Activated CD4-positive, alpha-beta T cell treated with anti-CD3 and anti-CD28 coated beads, Interleukin-2, Interleukin-6, amounts not matched to agents 100 ng/mL and 50 ng/mL, durations not matched to agents 16 hours and 8 hours (primary cell): ENCODE measurements around the gene GNB5.
"Not testable (repeated sequence)": the region's sequence is repeated elsewhere in the genome, so short reads cannot be mapped to it uniquely, and the experiment has no call there.

Source experiments
- DNase-seq: peaks from one replicate; pipeline ENCODE4 v3.0.0-alpha.2; 2020

GNB5 gene

GRCh38 chr15:52086011-52086786 is 105.0 kb downstream of the GNB5 start:
- no peak for DNase-seq

GRCh38 chr15:52085299-52085698 is 105.9 kb downstream of the GNB5 start:
- DNase-seq: no peak

GRCh38 chr15:52083603-52084002 is 107.6 kb downstream of the GNB5 start:
- DNase-seq: no peak

GRCh38 chr15:52083037-52083359 is 108.2 kb downstream of the GNB5 start:
- DNase-seq: not testable (repeated sequence)

- DNase-seq: no peak
These were observed 108.8 kb downstream of the GNB5 start for GRCh38 chr15:52082197-52083036.

- DNase-seq: no peak
These were observed 110.3 kb downstream of the GNB5 start for GRCh38 chr15:52080706-52081392.

- DNase-seq: no peak
These were observed 111.2 kb downstream of the GNB5 start for GRCh38 chr15:52080031-52080430.

GRCh38 chr15:52078876-52079700 is 112.1 kb downstream of the GNB5 start:
- peak; percentile 91 for DNase-seq

- DNase-seq: no peak
These were observed 112.9 kb downstream of the GNB5 start for GRCh38 chr15:52078197-52078875.

GRCh38 chr15:52076889-52077781 is 114.1 kb downstream of the GNB5 start:
- peak; percentile 62 for DNase-seq

- DNase-seq: no peak
These were observed 119.6 kb downstream of the GNB5 start for GRCh38 chr15:52071570-52071969.

GRCh38 chr15:52069559-52069958 is 121.6 kb downstream of the GNB5 start:
- no peak for DNase-seq

GRCh38 chr15:52068004-52068615 is 123.1 kb downstream of the GNB5 start:
- no peak for DNase-seq

GRCh38 chr15:52067545-52067926 is 123.7 kb downstream of the GNB5 start:
- no peak for DNase-seq

- no peak for DNase-seq
These were observed 124.2 kb downstream of the GNB5 start for GRCh38 chr15:52066842-52067544.
